Activated B cell treated with CpG ODN at 0.5 μM for 24 hours (primary cell): ENCODE results near the gene PTPRD. TPM values are rescaled to one million over a fixed set of nuclear protein-coding genes. Genes with fewer than 3 reads are reported as not detected.

Source experiments
- ATAC-seq: fragments of 200-7000 bp; cut with Tn5 transposase; one replicate; pipeline ENCODE4 v1.10.0; 2021; ENCODE audit warnings: low read depth, mild to moderate bottlenecking, moderate library complexity
- CTCF ChIA-PET: fragments of 350-600 bp; sonication (Branson Sonifier 250); formaldehyde crosslinking; loops from one replicate; lab custom pipeline; 2021; ENCODE audit warnings: antibody characterized with exemption; lab: Charles Lee
- POLR2A ChIA-PET: fragments of 350-600 bp; sonication (Branson Sonifier 250); formaldehyde crosslinking; loops from one replicate; lab custom pipeline; 2021; ENCODE audit warnings: antibody characterized with exemption; lab: Charles Lee
- DNase-seq: peaks from one replicate; pipeline ENCODE4 v3.0.0; 2022
- H3K27ac Mint-ChIP-seq: one replicate; pipeline ENCODE4 v1.8.0; 2020; ENCODE audit warnings: mixed read lengths
- H3K27me3 Mint-ChIP-seq: one replicate; pipeline ENCODE4 v1.8.0; 2021; ENCODE audit warnings: mixed read lengths
- H3K36me3 Mint-ChIP-seq: one replicate; pipeline ENCODE4 v1.8.0; 2021; ENCODE audit warnings: low read depth, mixed read lengths
- H3K4me1 Mint-ChIP-seq: one replicate; pipeline ENCODE4 v1.8.0; 2021; ENCODE audit warnings: mixed read lengths
- H3K4me3 Mint-ChIP-seq: one replicate; pipeline ENCODE4 v1.8.0; 2020; ENCODE audit warnings: mild to moderate bottlenecking, mixed read lengths
- H3K9me3 Mint-ChIP-seq: one replicate; pipeline ENCODE4 v1.8.0; 2020; ENCODE audit warnings: mixed read lengths
- intact Hi-C: fragments of 100-400 bp; cut with micrococcal nuclease; formaldehyde crosslinking; loops from one replicate; pipeline ENCODE4 v1.15.1; 2024
- total RNA-seq: library from RNA; stranded (reverse); gene quantifications from 2 replicates; pipeline ENCODE4 v1.2.3, GENCODE V29; 2022
- TF ChIP-seq, protein P1 (sequence below): fragments of 200-600 bp; IDR thresholded peaks from one replicate; pipeline ENCODE4 v1.8.0; 2022; ENCODE audit warnings: antibody characterized with exemption, mild to moderate bottlenecking

The PTPRD gene
- total RNA-seq, 1 donor from 2014 or later = 0.04 TPM

DNA sequence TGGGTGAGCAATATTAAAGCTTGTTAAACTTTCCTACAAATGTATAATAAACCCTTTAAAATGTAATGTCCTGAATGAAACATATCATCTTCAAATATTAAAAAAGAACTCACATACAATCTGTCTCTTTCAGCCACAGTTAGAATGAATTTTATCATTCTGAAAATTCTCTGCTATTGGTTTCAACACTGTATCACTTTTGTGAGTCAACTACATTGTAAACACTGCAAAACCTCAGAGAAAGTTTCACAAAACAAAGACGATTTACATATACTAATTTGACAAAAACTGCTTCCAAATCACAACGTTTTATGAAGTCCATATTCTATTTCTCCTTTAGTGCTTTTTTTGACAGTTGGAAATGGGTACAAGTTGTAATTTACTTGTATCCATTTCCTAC is 1781.2 kb downstream of the PTPRD start:
- intact Hi-C loops = no loop called here
- DNase-seq (no peak), ATAC-seq (no peak)
- Mint-ChIP-seq H3K27ac (no peak overlapping the region), H3K36me3 (no peaks in the 10 kb centered on the region), H3K9me3 (no peaks in the 10 kb centered on the region), H3K4me1 (no peaks in the 10 kb centered on the region), H3K27me3 (no peaks in the 10 kb centered on the region), H3K4me3 (no peak overlapping the region)
- TF ChIP-seq, protein P1, sequence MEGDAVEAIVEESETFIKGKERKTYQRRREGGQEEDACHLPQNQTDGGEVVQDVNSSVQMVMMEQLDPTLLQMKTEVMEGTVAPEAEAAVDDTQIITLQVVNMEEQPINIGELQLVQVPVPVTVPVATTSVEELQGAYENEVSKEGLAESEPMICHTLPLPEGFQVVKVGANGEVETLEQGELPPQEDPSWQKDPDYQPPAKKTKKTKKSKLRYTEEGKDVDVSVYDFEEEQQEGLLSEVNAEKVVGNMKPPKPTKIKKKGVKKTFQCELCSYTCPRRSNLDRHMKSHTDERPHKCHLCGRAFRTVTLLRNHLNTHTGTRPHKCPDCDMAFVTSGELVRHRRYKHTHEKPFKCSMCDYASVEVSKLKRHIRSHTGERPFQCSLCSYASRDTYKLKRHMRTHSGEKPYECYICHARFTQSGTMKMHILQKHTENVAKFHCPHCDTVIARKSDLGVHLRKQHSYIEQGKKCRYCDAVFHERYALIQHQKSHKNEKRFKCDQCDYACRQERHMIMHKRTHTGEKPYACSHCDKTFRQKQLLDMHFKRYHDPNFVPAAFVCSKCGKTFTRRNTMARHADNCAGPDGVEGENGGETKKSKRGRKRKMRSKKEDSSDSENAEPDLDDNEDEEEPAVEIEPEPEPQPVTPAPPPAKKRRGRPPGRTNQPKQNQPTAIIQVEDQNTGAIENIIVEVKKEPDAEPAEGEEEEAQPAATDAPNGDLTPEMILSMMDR = no peak
- ChIA-PET POLR2A (no interaction called here), CTCF (no interaction called here)

DNA sequence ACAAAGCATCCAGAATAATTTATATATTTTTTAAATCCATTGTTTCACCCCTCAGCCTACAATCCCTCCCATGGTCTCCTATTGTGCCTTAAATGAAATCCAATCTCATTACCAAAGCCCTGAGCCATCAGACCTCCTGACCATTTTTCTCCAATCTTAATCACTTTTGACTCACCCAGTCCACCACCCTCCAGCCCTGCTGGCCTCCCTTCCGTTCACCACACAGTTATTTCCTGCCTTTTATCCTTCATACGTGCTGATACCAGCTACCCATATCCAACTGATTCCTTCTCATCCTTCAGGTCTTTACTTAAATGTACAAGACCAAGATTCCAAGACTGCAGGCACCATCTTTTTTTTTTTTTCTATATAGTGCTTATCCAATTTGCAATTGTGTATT is 1786.5 kb downstream of the PTPRD start:
- DNase-seq (no peak), ATAC-seq (no peak)
- Mint-ChIP-seq H3K27me3 (no peaks in the 10 kb centered on the region), H3K4me1 (no peaks in the 10 kb centered on the region), H3K4me3 (no peak overlapping the region), H3K27ac (no peak overlapping the region), H3K9me3 (no peaks in the 10 kb centered on the region), H3K36me3 (no peaks in the 10 kb centered on the region)
- intact Hi-C loops = no loop called here
- ChIA-PET POLR2A (no interaction called here), CTCF (no interaction called here)
- TF ChIP-seq, protein P1 = no peak

DNA sequence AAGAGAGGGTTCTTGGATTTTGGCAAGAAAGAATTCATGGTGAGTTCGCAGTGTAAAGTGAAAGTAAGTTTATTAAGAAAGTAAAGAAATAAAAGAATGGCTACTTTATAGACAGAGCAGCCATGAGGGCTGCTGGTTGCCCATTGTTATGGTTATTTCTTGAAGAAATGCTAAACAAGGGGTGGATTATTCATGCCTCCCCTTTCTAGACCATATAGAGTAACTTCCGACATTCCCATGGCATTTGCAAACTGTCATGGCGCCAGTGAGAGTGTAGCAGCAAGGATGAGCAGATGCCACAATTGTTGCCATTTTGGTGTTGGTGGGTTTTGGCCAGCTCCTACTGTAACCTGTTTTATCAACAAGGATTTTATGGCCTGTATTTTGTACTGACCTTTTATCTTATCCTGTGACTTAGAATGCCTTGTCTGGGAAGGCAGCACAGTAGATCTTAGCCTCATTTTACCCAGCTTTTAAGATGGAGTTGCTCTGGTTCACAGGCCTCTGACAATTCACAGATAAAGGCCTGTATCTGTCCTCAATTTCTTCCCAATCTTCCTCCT is 1787.1 kb downstream of the PTPRD start:
- Mint-ChIP-seq H3K4me1 (no peaks in the 10 kb centered on the region), H3K27me3 (no peaks in the 10 kb centered on the region), H3K36me3 (no peaks in the 10 kb centered on the region), H3K27ac (no peak overlapping the region), H3K9me3 (no peaks in the 10 kb centered on the region), H3K4me3 (no peak overlapping the region)
- ATAC-seq (no peak), DNase-seq (no peak)
- ChIA-PET CTCF (no interaction called here), POLR2A (no interaction called here)
- TF ChIP-seq, protein P1 = no peak
- intact Hi-C loops = no loop called here

DNA sequence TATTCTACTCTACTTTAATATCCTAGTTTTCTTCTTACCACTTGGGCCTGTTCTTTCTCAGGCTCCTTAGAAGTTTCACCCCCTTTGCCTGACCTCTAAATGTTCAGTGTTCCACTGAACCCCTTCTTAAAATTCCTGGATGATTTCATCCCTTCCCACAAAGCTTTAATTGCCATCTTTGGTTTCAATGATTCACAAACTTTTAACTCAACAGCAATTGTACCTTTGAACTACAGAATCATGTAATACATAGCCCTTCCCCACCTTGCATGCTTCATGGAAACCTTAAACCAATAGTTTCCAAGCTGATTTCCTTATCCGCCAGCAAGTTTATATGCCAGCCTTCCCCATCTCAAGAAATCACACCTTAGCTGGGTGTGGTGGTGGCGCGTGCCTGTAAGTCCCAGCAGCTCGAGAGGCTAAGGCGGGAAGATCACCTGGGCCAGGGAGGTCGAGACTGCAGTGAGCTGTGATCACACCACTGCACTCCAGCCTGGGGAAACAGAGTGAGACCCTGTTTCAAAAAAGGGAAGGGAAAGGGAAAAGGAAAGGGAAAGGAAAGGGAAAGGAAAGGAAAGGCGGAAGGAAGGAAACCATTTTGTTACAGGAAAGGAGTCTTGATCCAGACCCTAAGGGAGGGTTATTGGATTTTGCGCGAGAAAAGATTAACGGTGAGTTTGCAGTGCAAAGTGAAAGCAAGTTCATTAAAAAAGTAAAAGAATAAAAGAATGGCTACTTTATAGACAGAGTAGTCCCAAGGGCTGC is 1789.5 kb downstream of the PTPRD start:
- TF ChIP-seq, protein P1 = no peak
- H3K9me3 Mint-ChIP-seq = no peaks in the 10 kb centered on the region
- no peak for DNase-seq
- no peak overlapping the region for H3K4me3 Mint-ChIP-seq
- H3K36me3 Mint-ChIP-seq = no peaks in the 10 kb centered on the region
- H3K4me1 Mint-ChIP-seq = no peaks in the 10 kb centered on the region
- no peak overlapping the region for H3K27ac Mint-ChIP-seq
- H3K27me3 Mint-ChIP-seq = no peaks in the 10 kb centered on the region
- CTCF ChIA-PET = no interaction called here
- POLR2A ChIA-PET = no interaction called here
- intact Hi-C loops = no loop called here
- ATAC-seq = no peak

DNA sequence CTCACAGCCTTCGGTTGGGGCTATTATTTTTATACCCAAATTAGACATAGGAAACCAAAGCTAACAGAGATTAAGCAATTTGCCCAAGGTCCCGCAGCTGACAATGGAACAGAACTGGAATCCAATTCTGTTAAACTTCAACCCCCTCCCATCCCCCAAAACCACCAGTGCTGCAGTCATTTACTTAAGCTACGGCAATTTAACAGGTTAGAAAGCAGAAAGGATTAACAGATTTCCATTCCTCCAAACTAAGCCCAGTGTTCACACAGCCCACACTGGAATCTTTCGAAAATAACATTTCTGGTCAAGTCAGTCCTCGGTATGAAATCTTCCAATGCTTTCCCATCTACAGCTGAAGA is 1790.2 kb downstream of the PTPRD start:
- POLR2A ChIA-PET = no interaction called here
- intact Hi-C loops = no loop called here
- H3K27ac Mint-ChIP-seq = no peak overlapping the region
- no peaks in the 10 kb centered on the region for H3K4me1 Mint-ChIP-seq
- no peaks in the 10 kb centered on the region for H3K36me3 Mint-ChIP-seq
- no peak for ATAC-seq
- no peak overlapping the region for H3K4me3 Mint-ChIP-seq
- CTCF ChIA-PET = no interaction called here
- H3K27me3 Mint-ChIP-seq = no peaks in the 10 kb centered on the region
- H3K9me3 Mint-ChIP-seq = no peaks in the 10 kb centered on the region
- DNase-seq = no peak
- TF ChIP-seq, protein P1 = no peak
